ENCODE data around the gene TUBGCP3.
"Not testable (repeated sequence)": the region's sequence is repeated elsewhere in the genome, so short reads cannot be mapped to it uniquely, and the experiment has no call there.

TUBGCP3 gene

DNA sequence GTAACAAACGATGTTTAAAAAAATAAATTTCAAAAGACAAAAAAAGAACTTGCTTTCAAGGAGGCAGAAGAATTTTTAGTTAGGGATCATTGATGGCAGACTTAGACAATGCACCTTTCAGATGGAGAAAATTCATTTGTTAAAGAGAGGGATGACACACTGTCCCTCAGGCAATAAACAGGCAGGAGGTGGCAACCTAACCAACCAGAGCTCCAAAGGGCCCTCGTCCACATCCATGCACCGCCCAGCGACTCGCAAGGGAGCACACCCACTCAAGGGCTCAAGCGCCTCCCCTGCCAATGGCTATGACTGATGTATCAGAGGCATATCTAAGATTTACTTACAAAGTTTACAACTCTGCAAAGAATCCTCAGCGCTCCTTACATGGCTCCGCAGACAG, 81.9 kb downstream of the TUBGCP3 start:
- FAIRE-seq = no peak
- TF ChIP-seq, protein P1, sequence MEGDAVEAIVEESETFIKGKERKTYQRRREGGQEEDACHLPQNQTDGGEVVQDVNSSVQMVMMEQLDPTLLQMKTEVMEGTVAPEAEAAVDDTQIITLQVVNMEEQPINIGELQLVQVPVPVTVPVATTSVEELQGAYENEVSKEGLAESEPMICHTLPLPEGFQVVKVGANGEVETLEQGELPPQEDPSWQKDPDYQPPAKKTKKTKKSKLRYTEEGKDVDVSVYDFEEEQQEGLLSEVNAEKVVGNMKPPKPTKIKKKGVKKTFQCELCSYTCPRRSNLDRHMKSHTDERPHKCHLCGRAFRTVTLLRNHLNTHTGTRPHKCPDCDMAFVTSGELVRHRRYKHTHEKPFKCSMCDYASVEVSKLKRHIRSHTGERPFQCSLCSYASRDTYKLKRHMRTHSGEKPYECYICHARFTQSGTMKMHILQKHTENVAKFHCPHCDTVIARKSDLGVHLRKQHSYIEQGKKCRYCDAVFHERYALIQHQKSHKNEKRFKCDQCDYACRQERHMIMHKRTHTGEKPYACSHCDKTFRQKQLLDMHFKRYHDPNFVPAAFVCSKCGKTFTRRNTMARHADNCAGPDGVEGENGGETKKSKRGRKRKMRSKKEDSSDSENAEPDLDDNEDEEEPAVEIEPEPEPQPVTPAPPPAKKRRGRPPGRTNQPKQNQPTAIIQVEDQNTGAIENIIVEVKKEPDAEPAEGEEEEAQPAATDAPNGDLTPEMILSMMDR (IDR thresholded peaks at IDR 0.05; ENCODE audit: insufficient read depth, missing control alignments) = no peak
- DNase-seq (ENCODE audit: insufficient read length, low spot score) = no peak

DNA sequence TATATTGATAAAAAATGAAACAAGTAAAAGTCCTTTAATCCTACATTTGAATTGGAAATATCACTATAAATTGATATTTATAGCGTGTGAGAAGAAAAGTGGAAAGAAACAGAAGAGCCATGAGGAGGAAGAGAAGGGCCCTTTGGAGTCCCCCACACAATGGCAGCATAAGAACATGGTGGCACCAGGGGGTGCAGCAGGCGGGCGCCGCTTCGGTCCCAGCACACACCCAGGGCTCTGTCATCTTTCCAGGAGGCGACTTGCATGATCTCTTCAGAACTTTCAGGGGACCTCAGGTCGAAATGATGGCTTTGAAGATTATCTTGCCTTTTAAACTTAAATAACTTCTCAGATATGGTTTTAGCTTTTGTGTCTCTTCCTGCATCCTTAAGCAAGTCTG, 91.8 kb downstream of the TUBGCP3 start:
- no peak for FAIRE-seq
- no peak for DNase-seq (ENCODE audit: insufficient read length, low spot score)
- TF ChIP-seq, protein P1 (IDR thresholded peaks at IDR 0.05; ENCODE audit: insufficient read depth, missing control alignments) = no peak

DNA sequence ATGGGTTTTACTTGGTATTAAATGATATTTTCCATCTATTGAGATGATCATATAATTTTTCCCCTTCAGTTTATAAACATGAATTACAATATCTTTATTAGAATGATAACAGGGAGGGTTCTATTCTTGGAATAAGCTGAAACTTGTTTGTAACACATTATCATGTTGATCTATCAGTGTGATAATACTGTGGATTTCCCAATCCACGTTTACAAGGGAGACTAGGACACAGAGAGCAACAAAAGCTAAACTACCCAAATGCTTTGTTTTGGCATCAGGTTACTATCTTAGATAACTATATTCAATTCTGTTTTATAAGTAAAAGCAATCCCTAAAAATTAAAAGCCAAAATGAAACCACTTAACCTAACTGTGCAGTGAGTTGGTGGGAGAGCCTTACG, 92.5 kb downstream of the TUBGCP3 start:
- DNase-seq (ENCODE audit: insufficient read length, low spot score) (no peak), FAIRE-seq (no peak)
- TF ChIP-seq, protein P1 (IDR thresholded peaks at IDR 0.05; ENCODE audit: insufficient read depth, missing control alignments) = no peak

DNA sequence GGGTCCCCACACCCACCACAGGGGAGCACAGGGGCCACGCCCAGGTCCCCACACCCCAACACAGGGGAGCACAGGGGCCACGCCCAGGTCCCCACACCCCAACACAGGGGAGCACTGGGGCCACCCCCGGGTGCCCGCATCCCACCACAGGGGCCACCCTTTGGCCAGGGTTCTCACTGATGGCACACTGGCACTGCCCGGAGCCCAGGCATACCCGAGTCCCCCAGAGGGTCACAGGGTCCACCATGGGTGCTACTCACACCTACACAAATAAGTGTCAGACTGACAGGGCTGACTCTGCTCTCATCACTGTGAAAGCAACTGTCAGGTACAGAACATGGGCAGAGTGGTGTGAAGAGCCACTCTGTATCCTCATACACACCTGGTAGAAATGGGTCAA, 98.8 kb downstream of the TUBGCP3 start:
- TF ChIP-seq, protein P1 (IDR thresholded peaks at IDR 0.05; ENCODE audit: insufficient read depth, missing control alignments) = no peak
- DNase-seq (ENCODE audit: insufficient read length, low spot score) (no peak), FAIRE-seq (no peak)

DNA sequence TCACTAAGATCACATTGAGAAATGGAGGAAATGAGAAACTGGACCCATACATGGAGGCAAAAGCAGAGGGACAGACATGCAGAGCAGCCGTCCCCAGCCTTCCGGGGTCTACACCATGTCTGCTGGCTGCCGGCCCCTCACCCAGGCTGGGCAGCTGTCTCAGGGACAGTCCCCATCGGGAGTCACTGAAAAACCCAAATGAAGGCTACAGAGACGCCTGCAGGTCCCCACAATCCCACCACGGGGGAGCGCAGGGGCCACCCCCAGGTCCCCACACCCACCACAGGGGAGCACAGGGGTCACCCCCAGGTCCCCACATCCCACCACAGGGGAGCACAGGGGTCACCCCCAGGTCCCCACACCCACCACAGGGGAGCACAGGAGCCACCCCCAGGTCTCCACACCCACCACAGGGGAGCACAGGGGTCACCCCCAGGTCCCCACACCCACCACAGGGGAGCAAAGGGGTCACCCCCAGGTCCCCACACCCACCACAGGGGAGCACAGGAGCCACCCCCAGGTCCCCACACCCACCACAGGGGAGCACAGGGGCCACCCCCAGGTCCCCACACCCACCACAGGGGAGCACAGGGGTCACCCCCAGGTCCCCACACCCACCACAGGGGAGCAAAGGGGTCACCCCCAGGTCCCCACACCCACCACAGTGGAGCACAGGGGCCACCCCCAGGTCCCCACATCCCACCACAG, 99.5 kb downstream of the TUBGCP3 start:
- not testable (repeated sequence) for DNase-seq (ENCODE audit: insufficient read length, low spot score); FAIRE-seq

DNA sequence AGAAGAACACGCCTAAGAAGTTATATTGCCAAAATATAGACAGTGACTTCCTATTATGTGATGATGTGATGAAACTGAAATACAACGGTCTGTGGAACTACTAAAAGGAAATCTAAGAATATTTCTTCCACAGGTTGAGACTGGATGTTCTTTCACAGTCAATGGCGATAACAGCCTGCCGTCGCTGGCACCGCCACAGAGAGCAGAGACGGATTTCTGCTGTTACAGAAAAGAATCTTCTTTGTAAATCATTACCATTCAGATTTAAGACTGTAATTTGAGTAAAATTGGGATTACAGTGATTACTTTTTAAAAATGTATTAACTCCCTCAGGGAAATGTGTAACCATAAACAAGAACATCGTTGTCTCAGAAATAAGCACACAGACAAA, 100.8 kb downstream of the TUBGCP3 start:
- FAIRE-seq (no peak), DNase-seq (ENCODE audit: insufficient read length, low spot score) (no peak)
- TF ChIP-seq, protein P1 (IDR thresholded peaks at IDR 0.05; ENCODE audit: insufficient read depth, missing control alignments) = no peak

DNA sequence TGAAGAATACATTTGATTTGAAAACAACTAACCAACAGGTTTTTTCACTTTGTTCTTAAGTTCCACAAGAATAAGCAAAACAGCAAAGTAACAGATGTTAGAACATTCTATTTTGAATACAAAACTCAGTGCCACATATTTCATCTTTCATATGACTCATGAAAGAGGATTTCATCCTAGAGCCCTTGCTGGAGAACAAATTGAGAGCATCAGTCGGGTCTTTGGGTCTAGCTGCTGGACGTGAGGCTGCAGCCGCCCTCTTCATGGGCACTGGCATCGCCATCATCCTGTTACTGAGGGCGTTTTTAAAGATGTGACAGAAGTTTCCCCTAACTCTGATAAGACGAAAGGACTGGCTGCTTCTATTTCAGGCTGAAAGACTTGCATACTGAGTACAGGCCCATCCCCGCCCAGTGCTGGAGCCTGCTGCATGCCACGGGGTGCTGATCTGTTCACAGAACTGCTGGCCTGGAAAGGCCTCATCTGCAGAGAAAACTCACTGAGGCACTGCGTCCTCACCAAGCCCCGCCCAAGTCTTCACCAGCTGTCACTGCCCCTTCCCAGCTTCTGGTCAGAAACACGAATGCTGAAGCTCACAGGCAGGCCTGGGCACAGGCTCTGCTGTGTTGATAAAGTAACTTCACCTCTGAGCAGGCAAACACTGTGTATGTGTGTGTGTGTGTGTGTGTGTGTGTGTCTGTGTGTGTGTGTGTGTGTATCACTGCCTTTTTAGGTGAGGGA, 101.4 kb downstream of the TUBGCP3 start:
- TF ChIP-seq, protein P1 (IDR thresholded peaks at IDR 0.05; ENCODE audit: insufficient read depth, missing control alignments) = no peak
- DNase-seq (ENCODE audit: insufficient read length, low spot score) = no peak
- no peak for FAIRE-seq

DNA sequence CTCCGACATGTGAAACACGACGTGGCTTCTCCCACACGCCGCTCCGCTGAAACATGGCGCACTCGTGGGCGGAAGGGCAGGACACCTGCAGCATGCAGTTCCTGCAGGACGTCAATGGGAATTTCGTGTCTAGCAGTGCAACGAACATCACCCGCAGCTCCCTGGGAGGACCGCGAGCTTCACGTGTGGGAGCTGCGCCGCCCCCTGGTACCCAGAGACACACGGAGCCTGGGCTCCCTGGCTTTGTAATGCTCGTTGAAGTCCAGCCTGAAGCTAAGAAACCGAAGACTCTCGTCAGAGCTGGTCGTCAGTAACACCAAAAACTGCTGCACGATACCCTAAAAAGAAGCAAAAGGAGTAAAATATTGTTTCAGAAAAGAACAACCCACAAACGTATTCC, 102.1 kb downstream of the TUBGCP3 start:
- FAIRE-seq; DNase-seq (ENCODE audit: insufficient read length, low spot score): not testable (repeated sequence)
